ENCODE measurements around the gene ANKRD40.

Gene ANKRD40

DNA sequence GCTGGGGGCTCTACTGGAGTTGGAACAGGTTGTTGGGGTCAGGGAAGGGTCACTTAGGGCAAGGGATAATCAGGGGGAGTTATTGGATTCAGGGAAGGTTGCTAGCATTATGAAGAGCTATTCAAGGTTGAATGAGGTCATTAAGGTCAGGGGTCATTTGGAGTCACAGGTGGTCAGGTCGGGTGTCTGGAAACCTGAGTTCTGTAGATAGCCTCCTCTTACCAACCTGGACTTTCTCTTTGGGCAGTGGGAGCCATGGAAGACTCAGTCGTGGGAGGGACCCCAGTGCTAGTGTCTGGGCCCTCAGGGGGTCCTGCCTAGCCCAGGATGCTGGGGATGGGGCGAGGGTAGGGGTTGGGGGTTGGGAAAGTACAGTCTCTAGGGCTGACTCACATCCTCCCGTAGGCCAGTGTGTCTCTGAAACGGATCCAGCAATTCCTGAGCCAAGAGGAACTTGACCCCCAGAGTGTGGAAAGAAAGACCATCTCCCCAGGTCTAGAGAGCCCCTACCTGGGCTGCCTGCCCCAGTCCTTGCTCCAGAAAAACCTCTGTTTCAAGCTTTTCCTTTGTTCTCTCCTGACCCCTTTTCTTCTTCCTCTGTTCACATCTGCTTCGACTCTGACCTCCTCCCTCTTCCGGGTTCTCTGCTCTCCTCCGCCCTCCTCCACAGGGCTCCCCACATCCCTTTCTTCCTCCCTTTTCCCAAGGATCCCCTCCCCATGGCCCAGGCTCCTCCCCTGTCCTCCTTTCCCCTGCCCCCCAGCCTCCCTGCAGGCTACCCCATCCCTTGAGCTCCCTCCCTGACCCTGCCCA lies 39.5 kb downstream of the ANKRD40 start:
- no peak for DNase-seq

GRCh38 chr17:50667259-50668024 lies 40.3 kb downstream of the ANKRD40 start:
- no peak for DNase-seq

- DNase-seq, result no peak
Measured at GRCh38 chr17:50666316-50666715, 41.4 kb downstream of the ANKRD40 start.

GRCh38 chr17:50665838-50666237 lies 41.9 kb downstream of the ANKRD40 start:
- DNase-seq, result no peak

GRCh38 chr17:50664788-50665458 lies 42.8 kb downstream of the ANKRD40 start:
- DNase-seq, result no peak

GRCh38 chr17:50663812-50664374 lies 43.8 kb downstream of the ANKRD40 start:
- no peak for DNase-seq

DNA sequence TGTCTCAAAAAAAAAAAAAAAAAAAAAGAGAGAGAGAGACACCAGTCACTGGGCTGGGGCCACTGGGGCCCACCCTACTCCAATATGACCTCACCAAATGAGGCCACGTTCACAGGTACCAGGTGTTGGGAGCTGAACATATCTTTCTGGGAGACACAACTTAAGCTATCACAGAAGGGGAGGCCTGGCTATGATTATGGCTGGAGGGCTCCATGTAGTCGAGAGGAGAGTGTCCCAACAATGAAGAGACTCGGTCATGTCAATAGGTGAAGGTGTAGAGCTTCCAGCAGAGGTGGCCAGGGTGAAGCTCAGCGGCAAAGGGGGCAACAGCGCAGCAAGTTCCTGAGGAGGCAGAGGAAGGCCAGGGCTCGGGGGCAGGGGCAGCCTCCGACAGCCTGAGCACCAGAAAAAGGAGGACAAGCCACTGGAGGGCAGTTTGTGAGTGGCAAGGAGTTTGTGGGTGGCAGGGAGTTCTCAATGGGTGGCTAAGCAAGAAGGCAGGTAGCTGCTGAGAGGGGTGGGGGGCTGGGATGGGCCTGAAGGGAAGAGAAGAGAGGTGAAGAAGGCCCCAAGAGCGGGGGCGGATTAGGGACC lies 45.0 kb downstream of the ANKRD40 start:
- no peak for DNase-seq

DNA sequence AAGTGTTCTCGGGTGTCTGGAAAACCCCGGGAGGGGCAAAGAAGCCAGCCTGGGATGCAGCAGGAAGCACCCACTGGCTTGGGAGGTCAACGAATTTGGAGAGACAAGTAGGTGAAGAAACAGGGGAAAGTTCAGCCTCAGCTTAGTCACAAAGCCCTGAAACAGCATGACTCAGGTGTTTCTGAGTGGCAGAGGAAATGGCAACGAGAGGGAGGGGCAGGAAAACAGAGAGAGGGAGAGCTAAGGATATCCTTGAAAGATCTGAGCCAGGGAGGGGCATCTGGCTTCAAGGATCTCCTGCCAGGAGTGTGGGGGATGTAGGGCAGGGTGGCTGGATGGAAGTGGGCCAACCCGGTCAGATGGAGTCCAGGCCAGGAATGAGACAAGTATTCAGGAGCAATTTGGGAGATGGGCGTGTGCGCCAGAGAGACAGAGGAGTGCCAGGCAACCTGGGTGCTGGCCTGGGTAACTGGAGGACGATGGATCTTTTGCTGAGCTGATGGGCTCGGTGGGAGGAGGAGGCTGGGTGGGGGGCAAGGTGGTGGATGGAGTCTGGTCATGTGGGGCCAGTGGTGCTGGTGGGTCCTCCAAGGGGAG lies 45.8 kb downstream of the ANKRD40 start:
- DNase-seq, result no peak

GRCh38 chr17:50661348-50661747 lies 46.4 kb downstream of the ANKRD40 start:
- DNase-seq, result no peak

GRCh38 chr17:50660887-50661345 lies 46.8 kb downstream of the ANKRD40 start:
- DNase-seq, result no peak

- no peak for DNase-seq
Measured at GRCh38 chr17:50660042-50660886, 47.5 kb downstream of the ANKRD40 start.

DNA sequence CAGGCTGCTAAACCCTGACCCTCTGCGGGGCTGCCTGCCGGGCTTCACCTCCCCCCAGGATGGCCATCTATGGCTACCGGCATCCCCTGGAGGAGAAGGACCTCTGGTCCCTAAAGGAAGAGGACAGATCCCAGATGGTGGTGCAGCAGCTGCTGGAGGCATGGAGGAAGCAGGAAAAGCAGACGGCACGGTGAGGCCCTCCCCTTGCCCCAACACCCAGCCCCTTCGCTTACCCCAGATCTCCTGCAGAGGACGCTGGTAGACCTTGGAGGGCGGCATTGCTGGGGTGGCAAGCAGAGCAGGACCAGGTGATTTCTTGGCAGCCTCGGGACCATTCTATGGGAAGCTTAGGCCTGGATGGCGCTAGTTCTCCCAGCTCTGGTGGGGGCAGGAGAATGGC lies 48.5 kb downstream of the ANKRD40 start:
- no peak for DNase-seq

GRCh38 chr17:50658616-50659015 lies 49.1 kb downstream of the ANKRD40 start:
- DNase-seq, result no peak

- DNase-seq, result no peak
Measured at GRCh38 chr17:50657627-50658026, 50.1 kb downstream of the ANKRD40 start.

- no peak for DNase-seq
Measured at GRCh38 chr17:50657054-50657453, 50.7 kb downstream of the ANKRD40 start.

DNA sequence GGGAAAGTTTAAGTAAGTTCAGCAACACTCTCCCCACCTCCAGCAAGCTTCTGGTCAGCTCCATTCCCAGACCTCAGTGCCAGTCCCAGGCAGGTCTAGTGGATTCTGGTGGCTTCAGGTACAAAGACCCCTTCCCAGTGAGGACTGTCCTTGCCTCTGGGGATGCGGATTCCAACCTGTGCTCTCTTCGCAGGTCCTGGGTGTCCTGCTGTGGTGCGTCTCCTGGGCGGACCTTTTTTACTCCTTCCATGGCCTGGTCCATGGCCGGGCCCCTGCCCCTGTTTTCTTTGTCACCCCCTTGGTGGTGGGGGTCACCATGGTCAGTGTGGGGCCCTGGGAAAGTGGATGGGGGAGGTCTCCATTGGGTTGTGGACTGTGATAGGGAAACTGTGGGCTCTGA lies 51.2 kb downstream of the ANKRD40 start:
- no peak for DNase-seq

DNA sequence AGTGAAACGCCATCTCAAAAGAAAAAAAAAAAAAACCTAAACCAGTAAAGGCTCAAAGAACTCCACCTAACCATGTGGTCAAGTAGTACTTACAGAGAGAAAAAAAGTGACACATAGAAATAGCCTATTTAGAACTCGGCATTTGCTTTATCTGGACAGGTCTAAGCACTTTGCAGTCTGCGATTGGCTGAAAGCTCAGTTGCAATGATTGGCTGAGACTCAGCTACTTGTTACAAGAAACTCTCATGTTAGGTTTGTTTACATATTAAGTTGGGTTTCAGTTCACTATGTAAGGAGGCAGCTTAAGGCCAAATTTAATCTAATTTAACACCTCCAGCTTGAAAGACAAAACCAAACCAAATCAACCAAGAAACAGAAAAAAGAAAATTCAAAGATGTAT lies 54.0 kb downstream of the ANKRD40 start:
- no peak for DNase-seq

DNA sequence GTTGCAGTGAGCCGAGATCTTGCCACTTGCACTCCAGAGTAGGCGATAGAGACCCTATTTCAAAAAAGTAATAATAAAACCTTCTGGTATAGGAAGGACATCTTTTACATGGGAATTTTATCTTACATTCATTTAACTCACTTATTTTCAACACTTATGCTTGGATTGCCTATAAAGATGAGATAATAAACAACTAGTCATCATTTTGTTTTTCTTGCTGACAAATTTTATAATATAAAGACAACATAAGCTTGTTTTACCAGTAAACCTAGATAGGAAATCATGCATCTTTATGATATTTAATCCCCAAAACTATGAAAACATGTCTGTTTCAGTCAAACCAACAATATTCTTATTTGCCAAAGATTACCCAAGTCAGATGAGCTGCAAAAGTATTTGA lies 56.1 kb downstream of the ANKRD40 start:
- DNase-seq, result no peak

GRCh38 chr17:50649042-50649908 lies 58.4 kb downstream of the ANKRD40 start:
- DNase-seq, result no peak

GRCh38 chr17:50647187-50647586 lies 60.5 kb downstream of the ANKRD40 start:
- DNase-seq, result no peak
